ENCODE data around the gene RCHY1.

Gene RCHY1

DNA sequence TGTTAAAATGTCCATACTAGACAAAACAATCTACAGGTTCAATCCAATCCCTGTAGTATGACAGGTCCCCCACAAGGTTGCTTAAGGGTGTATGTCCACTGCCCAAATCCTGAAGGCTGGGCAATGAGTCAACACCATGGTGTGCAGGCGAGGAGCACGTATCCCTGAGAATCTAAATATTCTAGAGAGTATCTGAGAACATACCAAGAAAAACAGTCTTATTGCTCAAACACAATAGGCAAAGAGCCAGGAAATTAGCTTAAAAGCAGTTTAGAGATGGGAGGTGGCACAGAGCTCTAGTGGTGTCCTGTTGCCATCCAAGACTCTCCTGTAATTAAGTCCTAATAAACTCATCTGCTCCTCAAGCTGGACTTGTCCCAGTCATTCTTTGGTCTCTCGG, 37.0 kb downstream of the RCHY1 start:
- TF ChIP-seq, protein P1, sequence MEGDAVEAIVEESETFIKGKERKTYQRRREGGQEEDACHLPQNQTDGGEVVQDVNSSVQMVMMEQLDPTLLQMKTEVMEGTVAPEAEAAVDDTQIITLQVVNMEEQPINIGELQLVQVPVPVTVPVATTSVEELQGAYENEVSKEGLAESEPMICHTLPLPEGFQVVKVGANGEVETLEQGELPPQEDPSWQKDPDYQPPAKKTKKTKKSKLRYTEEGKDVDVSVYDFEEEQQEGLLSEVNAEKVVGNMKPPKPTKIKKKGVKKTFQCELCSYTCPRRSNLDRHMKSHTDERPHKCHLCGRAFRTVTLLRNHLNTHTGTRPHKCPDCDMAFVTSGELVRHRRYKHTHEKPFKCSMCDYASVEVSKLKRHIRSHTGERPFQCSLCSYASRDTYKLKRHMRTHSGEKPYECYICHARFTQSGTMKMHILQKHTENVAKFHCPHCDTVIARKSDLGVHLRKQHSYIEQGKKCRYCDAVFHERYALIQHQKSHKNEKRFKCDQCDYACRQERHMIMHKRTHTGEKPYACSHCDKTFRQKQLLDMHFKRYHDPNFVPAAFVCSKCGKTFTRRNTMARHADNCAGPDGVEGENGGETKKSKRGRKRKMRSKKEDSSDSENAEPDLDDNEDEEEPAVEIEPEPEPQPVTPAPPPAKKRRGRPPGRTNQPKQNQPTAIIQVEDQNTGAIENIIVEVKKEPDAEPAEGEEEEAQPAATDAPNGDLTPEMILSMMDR (IDR thresholded peaks at IDR 0.05; ENCODE audit: insufficient read depth, low read depth, low read length, missing control alignments): no peak
- H3K4me3 ChIP-seq (ENCODE audit: low read length): no peak overlapping the region
- DNase-seq (ENCODE audit: low read depth): no peak

DNA sequence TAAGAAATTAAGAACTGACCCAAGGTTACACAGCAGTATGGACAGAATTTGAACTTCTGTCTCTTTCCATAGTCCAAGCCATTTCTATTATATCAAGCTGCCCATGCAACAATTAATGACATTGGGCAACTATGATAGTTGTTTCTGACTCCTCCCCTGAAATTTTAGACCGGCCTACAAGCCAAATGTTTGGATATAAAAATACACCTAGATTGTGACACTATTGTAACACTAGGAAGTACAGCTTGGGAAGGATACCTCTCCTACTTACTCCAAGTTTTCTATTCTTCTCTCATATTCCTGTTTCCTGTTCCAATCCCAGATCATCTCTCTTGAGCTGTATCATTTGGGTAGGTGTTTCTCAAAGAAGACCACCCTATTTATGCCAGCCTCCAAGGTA, 43.5 kb downstream of the RCHY1 start:
- no peak overlapping the region for H3K4me3 ChIP-seq (ENCODE audit: low read length)
- DNase-seq (ENCODE audit: low read depth): no peak
- TF ChIP-seq, protein P1 (IDR thresholded peaks at IDR 0.05; ENCODE audit: insufficient read depth, low read depth, low read length, missing control alignments): no peak

DNA sequence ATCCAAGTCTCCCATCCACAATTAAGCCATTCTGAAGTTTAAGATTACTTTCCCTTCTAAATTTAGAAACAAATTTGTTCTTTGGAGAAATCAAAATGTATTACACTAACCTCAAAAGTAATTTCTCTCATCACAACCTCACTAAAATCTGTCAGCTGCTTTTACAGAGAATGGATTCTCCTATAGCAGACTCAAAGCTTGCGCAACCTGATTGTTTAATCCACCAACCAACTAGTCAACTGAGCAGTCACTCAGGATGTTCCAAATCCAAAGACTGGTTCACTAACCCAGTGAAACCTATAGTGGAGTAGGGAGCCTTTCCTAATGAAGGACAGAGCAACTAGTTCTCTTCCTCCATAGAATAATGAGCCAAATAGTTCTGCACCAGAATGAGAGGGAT, 44.3 kb downstream of the RCHY1 start:
- TF ChIP-seq, protein P1 (IDR thresholded peaks at IDR 0.05; ENCODE audit: insufficient read depth, low read depth, low read length, missing control alignments): no peak
- DNase-seq (ENCODE audit: low read depth): peak; percentile 11
- H3K4me3 ChIP-seq (ENCODE audit: low read length): no peak overlapping the region

DNA sequence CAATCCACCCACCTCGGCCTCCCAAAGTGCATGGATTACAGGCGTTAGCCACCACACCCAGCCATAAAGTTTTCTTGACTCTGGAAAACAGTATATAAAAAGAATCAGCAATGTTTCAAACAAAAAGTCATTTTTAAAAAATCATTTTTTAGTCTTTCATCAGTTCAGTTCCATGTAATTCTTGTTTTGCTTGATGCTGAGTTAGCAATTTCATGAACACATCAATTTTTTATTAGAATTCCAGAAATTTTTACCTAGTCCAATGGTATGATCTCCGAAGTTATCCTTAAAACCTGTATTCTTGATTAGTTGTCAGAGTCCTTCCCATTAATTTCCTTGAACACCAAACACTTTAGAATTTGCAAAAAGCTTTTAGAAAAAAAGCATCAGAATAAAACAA, 56.8 kb downstream of the RCHY1 start:
- TF ChIP-seq, protein P1 (IDR thresholded peaks at IDR 0.05; ENCODE audit: insufficient read depth, low read depth, low read length, missing control alignments): no peak
- DNase-seq (ENCODE audit: low read depth): no peak
- no peak overlapping the region for H3K4me3 ChIP-seq (ENCODE audit: low read length)

DNA sequence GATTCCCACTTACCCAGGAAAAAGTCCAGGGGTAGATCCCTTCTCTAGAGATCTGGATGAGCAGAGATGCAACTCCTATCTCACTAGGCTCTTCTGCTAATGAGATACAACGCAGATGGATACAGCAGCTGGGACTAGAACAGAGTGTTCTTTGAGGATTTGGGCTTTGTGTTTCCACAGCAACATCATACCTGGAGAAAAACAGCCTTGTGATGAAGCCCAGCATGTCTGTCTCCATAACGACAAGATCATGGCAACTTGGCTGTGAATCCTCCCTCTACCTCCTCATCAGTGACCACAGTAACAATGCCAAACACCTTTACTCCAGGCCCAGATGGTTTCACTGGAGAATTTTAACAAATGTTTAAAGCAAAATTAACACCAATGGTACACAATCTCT, 80.1 kb downstream of the RCHY1 start:
- TF ChIP-seq, protein P1 (IDR thresholded peaks at IDR 0.05; ENCODE audit: insufficient read depth, low read depth, low read length, missing control alignments): no peak
- no peak overlapping the region for H3K4me3 ChIP-seq (ENCODE audit: low read length)
- no peak for DNase-seq (ENCODE audit: low read depth)

DNA sequence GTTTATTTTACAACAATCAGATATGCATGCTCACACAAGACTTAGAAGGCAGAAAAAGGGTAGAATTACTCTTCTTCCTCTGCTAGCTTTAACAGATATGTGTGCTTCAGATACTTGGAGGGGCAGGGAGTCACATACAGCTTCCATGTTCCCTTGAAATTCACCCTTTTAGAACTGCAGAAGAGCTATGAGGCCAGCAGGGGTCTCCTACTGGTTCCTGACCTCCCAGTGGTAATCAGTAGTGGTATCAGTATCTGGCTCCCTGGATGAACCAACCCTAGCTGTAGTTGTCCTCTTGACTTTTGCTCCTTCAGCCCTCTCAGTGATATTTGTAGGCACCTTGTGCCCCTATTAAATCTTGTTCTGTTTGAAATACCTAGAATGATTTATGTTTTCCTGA, 81.5 kb downstream of the RCHY1 start:
- DNase-seq (ENCODE audit: low read depth): peak; percentile 25
- TF ChIP-seq, protein P1 (IDR thresholded peaks at IDR 0.05; ENCODE audit: insufficient read depth, low read depth, low read length, missing control alignments): peak; percentile 21
- no peak overlapping the region for H3K4me3 ChIP-seq (ENCODE audit: low read length)

DNA sequence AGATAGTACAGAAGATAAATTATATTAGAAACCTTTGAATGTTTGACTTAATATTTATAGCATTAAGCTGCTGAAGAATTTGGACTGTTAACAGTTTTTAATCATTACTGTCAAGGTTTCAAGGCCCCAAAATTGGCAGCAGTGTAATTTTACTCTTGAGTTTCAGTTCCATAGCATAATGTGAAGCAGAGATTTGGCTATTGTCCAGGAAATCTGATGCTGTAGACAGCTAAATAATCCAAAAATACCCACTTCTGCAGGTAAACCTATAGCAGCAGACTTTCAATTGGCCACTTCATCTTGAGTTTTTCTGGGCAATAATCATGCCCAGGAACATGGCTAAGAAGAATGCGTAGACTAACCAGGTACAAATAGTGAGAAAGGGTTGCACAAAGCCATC, 85.0 kb downstream of the RCHY1 start:
- DNase-seq (ENCODE audit: low read depth): no peak
- no peak overlapping the region for H3K4me3 ChIP-seq (ENCODE audit: low read length)
- TF ChIP-seq, protein P1 (IDR thresholded peaks at IDR 0.05; ENCODE audit: insufficient read depth, low read depth, low read length, missing control alignments): no peak
